ENCODE results near the gene TMEM184A. TPM values are rescaled to one million over a fixed set of nuclear protein-coding genes. Genes with fewer than 3 reads are reported as not detected.

TMEM184A gene
- total and polyA plus RNA-seq, 2 donors (not counting 3 experiments of a cell fraction or from before 2014, with no cell fraction given): 0.48 TPM; not detected in 1

- Histone ChIP-seq H3K9me1 (replicated peaks; ENCODE audit: control insufficient read depth, extremely low read depth, insufficient read depth, low read length) (no peaks in the 10 kb centered on the region), H3K9ac (replicated peaks; ENCODE audit: extremely low read depth, insufficient read depth, low read length) (no peak overlapping the region), H3K27ac (ENCODE audit: insufficient read depth, low read depth, low read length) (no peak overlapping the region), H3K79me2 (ENCODE audit: control insufficient read depth, insufficient read depth, low read length) (peaks cover 6% of the 10 kb centered on the region), H3K4me2 (ENCODE audit: insufficient read depth, low read length) (peak overlapping the region; percentile 37), H3K36me3 (ENCODE audit: control insufficient read depth in 2 of 2, extremely low read depth in 1 of 2, insufficient read depth in 2 of 2, low read length in 2 of 2) (peaks cover 5 to 11% of the 10 kb centered on the region in 2 experiments), H3K27me3 (ENCODE audit: control insufficient read depth in 2 of 2, insufficient read depth in 2 of 2, low read length in 2 of 2) (no peaks in the 10 kb centered on the region), H2AFZ (ENCODE audit: low read depth, low read length) (no peak overlapping the region), H3K9me3 (replicated peaks; ENCODE audit: control insufficient read depth, insufficient read depth, low read length) (no peaks in the 10 kb centered on the region), H3K4me1 (ENCODE audit: control insufficient read depth, extremely low read depth, insufficient read depth, low read length) (peaks cover 3% of the 10 kb centered on the region), H3K4me3 (replicated peaks in 1 of 3; ENCODE audit: insufficient read depth in 1 of 3, low read depth in 1 of 3, low read length in 3 of 3) (peak overlapping the region in 2 of 3 experiments; percentile 90 to 93), H4K20me1 (replicated peaks; ENCODE audit: control insufficient read depth, extremely low read depth, insufficient read depth, low read length) (no peaks in the 10 kb centered on the region)
- FAIRE-seq: no peak
- intact Hi-C loops (cut with micrococcal nuclease): no loop called here
- ChIA-PET POLR2A (no interaction called here), CTCF (no interaction called here)
- dilution Hi-C loops (cut with MboI; ENCODE audit: extremely low pct_ligation_motif_present, low sequenced_read_pairs): no loop called here
- no peak for DNase-seq (ENCODE audit: low read depth, low spot score)
- TF ChIP-seq MAX (IDR thresholded peaks at IDR 0.05; ENCODE audit: insufficient read depth, insufficient read length) (no peak), JUN (IDR thresholded peaks at IDR 0.05; ENCODE audit: borderline replicate concordance, insufficient read depth, insufficient read length, low read depth) (no peak), CTCF (IDR thresholded peaks at IDR 0.05; ENCODE audit: extremely low read depth in 1 of 2, insufficient read depth in 1 of 2, low read depth in 1 of 2, low read length in 2 of 2) (no peak), FOS (IDR thresholded peaks at IDR 0.05; ENCODE audit: borderline replicate concordance, insufficient read depth, low read length) (no peak), MYC (IDR thresholded peaks at IDR 0.05; ENCODE audit: low read depth, low read length) (no peak), EZH2 (IDR thresholded peaks at IDR 0.05; ENCODE audit: borderline replicate concordance, low read depth, low read length, severe bottlenecking) (no peak), POLR2A (IDR thresholded peaks at IDR 0.05; ENCODE audit: low read depth, low read length) (no peak), POLR2AphosphoS5 (IDR thresholded peaks at IDR 0.05; ENCODE audit: insufficient read depth, low read depth, low read length) (no peak), GATA2 (IDR thresholded peaks at IDR 0.05; ENCODE audit: insufficient read depth, insufficient read length, low read depth, low read length) (no peak)
- BruUV-seq (replicated peaks): TSS peak; percentile 58
Observed at GRCh38 chr7:1569016-1569415, 13.0 kb upstream of the TMEM184A start.

All from endothelial cell of umbilical vein (primary cell).